Upper lobe of left lung (tissue), 4 donors: ENCODE measurements around the gene RIMBP2.

Experiments
- POLR2A ChIP-seq, 4 donors: fragments of 450-650 bp; IDR thresholded peaks; one replicate each; pipeline ENCODE4 v1.5.1; 2016 to 2017; ENCODE audit warnings: antibody characterized with exemption in 4 of 4, mild to moderate bottlenecking in 2 of 4
- TF ChIP-seq, protein P1 (sequence below), 6 experiments: fragments of 450-650 bp in 4 of 6; fragments of 200-600 bp in 2 of 6; sonication (generic) in 2 of 6; IDR thresholded peaks; one replicate each; pipeline ENCODE4 v1.5.1; 2016 to 2019; ENCODE audit warnings: antibody characterized with exemption in 6 of 6

DNA sequence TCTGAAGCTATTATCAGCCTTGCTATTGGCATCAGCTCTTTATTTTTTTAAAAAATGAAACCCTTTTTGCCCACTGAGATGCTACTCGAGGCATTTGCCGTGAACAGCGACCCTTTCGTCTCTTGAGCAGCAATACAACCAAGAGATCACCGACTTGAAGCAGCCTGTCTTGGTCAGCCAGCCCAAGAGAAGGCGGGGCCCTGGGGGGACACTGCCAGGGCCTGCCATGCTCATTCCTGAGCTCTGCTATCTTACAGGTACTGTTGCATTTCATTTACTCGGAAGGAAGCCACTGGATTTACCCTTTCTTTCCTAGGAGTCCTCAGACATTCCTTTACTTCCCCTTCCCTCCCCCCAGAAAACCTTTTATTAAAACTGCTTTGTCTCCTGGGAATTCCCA is 361.7 kb downstream of the RIMBP2 start:
- TF ChIP-seq, protein P1, sequence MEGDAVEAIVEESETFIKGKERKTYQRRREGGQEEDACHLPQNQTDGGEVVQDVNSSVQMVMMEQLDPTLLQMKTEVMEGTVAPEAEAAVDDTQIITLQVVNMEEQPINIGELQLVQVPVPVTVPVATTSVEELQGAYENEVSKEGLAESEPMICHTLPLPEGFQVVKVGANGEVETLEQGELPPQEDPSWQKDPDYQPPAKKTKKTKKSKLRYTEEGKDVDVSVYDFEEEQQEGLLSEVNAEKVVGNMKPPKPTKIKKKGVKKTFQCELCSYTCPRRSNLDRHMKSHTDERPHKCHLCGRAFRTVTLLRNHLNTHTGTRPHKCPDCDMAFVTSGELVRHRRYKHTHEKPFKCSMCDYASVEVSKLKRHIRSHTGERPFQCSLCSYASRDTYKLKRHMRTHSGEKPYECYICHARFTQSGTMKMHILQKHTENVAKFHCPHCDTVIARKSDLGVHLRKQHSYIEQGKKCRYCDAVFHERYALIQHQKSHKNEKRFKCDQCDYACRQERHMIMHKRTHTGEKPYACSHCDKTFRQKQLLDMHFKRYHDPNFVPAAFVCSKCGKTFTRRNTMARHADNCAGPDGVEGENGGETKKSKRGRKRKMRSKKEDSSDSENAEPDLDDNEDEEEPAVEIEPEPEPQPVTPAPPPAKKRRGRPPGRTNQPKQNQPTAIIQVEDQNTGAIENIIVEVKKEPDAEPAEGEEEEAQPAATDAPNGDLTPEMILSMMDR (IDR thresholded peaks at IDR 0.05) = no peak
- no peak for TF ChIP-seq POLR2A (IDR thresholded peaks at IDR 0.05)
